Hematopoietic multipotent progenitor cell treated with erythropoietin and hydrocortisone succinate and interleukin-3 and kit ligand, for 8 days (in vitro differentiated cells): ENCODE results near the gene ZNF132.

Experiments used
- DNase-seq: peaks from one replicate; pipeline ENCODE4 v3.0.0-alpha.2; 2015

Gene ZNF132

GRCh38 chr19:58406818-58407657 lies 32.9 kb downstream of the ZNF132 start:
- DNase-seq: peak; percentile 55

DNA sequence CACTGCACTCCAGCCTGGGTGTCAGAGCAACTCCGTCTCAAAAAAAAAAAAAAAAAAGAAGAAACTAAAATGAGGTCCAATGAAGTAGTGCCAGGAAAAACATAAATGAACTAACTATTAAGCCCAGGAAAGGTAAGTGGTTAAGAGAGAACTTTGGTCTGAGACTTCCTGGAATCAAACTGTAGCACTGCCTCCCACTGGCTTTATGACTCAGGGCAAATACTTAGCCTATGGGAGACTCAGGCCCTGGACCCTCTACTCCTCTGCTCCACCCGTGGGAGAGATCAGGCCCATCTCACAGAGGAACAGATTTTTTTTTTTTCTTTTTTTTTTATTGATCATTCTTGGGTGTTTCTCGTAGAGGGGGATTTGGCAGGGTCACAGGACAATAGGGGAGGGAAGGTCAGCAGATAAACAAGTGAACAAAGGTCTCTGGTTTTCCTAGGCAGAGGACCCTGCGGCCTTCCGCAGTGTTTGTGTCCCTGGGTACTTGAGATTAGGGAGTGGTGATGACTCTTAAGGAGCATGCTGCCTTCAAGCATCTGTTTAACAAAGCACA lies 36.0 kb downstream of the ZNF132 start:
- peak; percentile 38 for DNase-seq

DNA sequence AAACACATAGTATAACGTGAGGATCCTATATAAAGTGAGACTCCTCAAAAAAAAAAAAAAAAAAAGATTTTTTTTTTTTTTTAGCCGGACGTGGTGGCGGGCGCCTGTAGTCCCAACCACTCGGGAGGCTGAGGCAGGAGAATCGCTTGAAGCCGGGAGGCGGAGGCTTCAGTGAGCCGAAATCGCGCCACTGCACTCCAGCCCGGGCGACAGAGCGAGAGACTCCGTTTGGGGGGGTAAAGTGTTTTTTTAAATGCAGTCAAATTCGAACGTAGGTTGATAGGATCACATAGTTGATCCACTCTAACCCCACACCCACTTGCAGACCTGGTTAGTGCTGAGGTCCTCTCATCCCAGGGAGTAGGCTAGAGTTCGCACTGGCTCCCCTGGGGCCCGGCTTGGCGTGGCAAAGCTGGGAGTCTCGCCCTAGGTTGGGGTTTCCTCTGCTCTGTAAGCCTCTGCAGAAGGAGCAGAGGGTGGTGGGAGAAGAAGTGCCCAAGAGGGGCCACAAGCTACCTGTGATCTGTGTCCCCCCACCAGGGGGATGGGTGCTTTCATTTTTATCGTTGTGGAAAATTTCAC lies 38.0 kb downstream of the ZNF132 start:
- no peak for DNase-seq

DNA sequence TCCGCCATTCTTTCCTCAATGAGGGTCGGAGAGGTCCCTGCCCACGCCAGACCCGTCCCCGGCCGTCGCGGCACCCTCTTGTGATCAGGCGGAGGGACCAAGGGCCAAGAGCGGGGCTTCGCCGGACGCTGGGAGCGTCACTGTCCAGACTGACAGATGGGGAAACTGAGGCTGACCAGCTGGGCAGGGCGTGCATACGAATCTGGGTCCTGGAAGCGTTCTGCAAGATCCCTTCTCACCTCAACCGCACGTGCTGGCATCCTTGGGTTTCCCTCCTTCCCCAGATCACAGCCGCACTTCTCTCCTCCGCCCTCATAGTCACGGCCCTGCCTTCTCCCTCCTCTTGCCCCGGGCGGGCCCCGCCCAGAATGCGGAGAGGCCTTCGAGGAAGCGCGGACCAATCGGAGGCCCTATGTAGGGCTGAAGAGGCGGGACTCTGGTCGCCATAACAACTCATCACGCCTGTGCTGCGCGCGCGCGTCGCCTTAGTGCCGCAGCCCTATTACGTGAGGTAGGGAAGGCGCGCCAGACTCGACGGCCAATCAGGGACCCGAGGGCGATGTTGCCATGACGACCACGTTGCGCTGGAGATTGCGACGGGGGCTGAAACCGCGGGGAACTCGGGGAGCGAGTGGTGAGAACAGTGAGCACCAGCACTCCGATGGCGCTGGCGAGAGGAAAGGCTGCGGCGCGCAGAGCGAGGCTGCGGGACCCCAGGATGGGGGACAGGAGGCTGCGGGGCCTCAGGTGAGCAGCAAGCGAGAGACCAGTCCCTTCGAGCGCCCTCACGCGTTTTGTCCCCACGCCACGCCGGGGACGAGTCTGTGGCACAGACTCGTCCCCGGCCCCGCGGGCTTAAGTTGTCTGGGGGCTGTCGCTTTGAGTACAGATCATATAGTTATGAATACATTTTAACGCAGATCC lies 38.8 kb downstream of the ZNF132 start:
- DNase-seq: peak; percentile 99

DNA sequence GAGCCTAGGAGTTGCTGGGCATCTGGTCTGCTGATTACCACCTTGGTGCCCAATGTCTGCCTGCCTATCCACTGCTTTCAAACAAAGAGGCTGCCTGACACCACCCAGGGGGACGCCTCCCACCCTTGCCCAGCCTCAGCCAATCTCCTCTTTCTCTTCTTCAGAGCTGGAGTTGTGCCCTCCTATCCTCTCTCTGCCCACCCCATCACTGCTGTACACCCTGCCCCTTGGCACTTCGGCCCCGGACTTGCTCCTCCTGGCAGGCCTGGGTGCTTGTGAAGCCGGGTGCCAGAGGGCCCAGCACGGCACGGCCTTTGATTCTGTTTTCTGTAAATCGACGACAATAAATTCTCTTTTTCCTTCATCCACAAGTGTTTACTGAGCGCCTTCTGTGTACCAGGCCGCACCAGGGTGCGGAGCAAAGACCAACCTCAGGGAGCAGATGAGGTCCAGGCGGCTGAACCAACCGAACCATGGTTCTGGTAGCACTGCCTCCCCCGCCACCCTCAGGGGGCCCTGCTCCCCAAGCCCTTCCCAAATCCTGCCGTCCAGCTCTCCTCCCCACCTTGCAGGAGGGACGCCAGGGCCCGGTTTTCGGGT lies 39.5 kb downstream of the ZNF132 start:
- peak; percentile 66 for DNase-seq

GRCh38 chr19:58399903-58400302 lies 40.0 kb downstream of the ZNF132 start:
- DNase-seq: no peak

DNA sequence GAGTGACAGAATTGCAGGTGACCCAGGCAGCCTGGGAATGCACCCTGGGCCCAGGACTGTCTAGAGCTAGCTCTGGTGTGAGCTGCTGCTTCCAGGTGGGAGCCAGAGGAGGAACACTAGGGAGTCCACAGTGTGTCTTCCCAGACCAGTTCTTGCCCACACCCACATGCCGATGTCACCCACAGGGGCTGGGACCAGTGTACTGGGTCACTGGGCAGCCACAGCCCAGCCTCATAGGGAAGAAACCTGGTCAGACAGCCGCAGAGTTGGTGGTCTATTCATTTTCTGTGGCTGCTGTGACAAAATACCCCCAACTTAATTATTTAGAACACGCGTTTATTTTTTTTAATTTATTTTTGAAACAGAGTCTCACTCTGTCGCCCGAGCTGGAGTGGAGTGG lies 41.4 kb downstream of the ZNF132 start:
- no peak for DNase-seq

- no peak for DNase-seq
Observed at GRCh38 chr19:58398087-58398486, 41.9 kb downstream of the ZNF132 start.

GRCh38 chr19:58397533-58398037 lies 42.4 kb downstream of the ZNF132 start:
- DNase-seq: peak; percentile 8

DNA sequence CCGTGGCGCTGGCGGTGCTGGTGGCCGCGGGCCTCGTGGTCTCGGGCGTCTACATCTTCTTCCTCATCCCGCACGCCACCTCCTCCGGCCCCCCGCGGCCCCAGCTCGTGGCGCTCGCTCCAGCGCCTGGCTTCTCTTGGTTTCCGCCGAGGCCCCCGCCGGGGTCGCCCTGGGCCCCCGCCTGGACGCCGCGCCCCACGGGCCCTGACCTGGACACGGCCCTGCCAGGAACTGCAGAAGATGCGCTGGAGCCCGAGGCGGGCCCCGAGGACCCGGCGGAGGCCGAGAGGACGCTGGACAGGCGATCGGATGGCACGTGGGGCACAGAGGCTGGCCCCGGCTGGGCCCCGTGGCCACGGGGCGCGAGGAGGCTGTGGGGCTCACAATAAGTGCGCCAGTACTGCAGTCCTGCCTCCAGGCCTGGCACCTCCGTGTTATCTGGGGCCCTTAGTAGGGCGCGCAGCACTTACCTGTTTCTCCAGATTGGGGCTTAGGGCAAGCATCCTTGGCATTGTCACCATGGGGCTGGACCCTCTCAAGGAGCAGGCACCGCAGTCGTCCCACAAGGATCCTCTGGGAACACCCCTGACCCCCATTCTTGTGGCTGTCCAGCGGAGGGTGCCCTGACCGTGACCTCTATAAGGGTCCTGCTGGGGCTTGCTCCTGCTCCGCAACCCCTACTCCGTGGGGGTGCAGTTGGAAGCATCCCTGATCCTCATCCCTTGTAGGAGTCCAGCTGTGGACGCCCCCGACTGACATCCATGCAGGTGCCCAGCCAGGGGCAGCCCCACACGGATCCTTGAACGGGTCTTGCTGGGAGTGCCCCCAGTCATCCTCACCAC lies 43.0 kb downstream of the ZNF132 start:
- no peak for DNase-seq

GRCh38 chr19:58395979-58396627 lies 43.9 kb downstream of the ZNF132 start:
- DNase-seq: peak; percentile 30

DNA sequence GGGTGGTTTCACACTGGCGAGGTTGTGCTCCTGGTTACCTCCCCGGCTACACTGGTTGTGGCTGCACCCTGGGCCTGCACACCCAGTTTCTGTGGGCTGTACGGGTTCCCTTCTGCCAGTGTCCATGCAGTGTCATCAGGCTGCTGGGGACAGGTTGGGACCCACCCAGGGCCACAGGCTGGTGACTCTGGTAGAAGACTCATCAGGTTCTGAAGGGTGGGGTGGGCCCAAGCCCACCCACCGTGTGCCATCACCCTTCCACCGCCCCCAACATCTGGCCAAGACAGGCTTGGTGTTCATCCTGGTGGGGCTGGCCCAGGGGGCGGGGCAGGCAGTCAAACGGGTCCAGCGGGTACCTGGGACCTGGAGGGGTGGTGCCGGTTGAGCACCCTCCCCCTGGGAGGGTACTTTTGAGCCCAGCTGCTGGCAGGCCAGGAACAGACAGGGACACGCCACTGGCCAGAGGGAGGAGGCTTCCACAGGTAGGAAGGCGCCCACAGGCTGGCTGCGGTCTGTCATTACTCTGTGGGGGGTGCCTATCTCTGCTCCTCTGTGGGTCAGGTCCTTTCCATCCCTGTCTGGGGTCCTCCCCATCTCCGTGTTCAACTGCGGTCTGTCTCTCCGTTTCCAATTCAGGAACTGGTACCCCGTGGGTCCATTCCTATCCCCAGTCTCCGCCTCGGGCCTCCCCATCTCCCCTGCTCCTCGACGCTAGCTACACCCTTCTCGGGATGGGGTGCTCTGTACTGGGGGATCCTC lies 44.6 kb downstream of the ZNF132 start, which contains the start of gene RNF225:
Gene RNF225 (plus strand): TSS at position 437 of the 759 bp plus-strand sequence. CDS start 434 bp downstream, outside the sequence.
- peak; percentile 33 for DNase-seq

GRCh38 chr19:58394821-58395219 lies 45.1 kb downstream of the ZNF132 start:
- peak; percentile 16 for DNase-seq

GRCh38 chr19:58393725-58394033 lies 46.3 kb downstream of the ZNF132 start:
- DNase-seq: no peak

DNA sequence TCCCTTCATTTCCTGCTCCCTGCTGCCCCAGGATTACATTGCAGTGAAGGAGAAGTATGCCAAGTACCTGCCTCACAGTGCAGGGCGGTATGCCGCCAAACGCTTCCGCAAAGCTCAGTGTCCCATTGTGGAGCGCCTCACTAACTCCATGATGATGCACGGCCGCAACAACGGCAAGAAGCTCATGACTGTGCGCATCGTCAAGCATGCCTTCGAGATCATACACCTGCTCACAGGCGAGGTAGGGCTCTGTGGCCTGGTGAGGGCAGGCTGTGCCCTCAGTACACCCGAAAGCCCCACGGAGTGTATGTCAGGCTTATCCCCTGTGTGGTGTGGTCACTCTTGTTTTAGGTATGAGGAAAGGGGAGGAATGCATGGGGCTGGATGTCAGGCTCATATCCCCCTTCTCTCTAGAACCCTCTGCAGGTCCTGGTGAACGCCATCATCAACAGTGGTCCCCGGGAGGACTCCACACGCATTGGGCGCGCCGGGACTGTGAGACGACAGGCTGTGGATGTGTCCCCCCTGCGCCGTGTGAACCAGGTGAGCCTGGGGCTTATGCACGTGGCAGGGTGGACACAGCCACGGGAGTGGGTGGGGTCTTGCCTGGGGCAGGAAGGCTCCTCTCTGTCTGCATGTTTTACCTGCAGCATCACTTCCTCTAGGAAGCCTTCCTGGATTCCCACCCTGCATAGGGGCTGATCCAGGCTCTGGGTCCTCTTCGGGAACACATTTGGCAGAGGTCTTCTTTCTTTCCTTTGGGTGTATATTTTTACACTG lies 46.8 kb downstream of the ZNF132 start:
- no peak for DNase-seq

- DNase-seq: no peak
Observed at GRCh38 chr19:58388175-58388526, 51.8 kb downstream of the ZNF132 start.

GRCh38 chr19:58387338-58388174 lies 52.4 kb downstream of the ZNF132 start:
- peak; percentile 8 for DNase-seq

GRCh38 chr19:58386576-58387337 lies 53.2 kb downstream of the ZNF132 start, which contains the start of gene RPS5:
TSS of gene RPS5 (plus strand) at chr19:58387269. CDS start at chr19:58388138, 869 bp downstream.
- peak; percentile 99 for DNase-seq
